Neural progenitor cell (in vitro differentiated cells): ENCODE data around the gene IFI35. TPM values are rescaled to one million over a fixed set of nuclear protein-coding genes. Genes with fewer than 3 reads are reported as not detected.
A peak's percentile ranks its signal among the peaks of the same experiment; 100 is the strongest.

ENCODE experiments used
- DNase-seq: peaks from one replicate; pipeline ENCODE4 v3.0.0-alpha.2; 2016; ENCODE audit warnings: low spot score
- H2AFZ ChIP-seq: fragments of 200-600 bp; sonication (generic); replicated peaks from 2 replicates; pipeline ENCODE4 v1.6.1; 2016; ENCODE audit warnings: antibody characterized with exemption
- H3F3A ChIP-seq: fragments of 200-600 bp; sonication (generic); 2 replicates; pipeline ENCODE4 v1.6.1; 2016; ENCODE audit warnings: antibody characterized with exemption, low read depth
- H3K27ac ChIP-seq: fragments of 200-600 bp; sonication (generic); 2 replicates; pipeline ENCODE4 v1.5.1; 2016; ENCODE audit warnings: mild to moderate bottlenecking
- H3K27me3 ChIP-seq: fragments of 200-600 bp; sonication (generic); 2 replicates; pipeline ENCODE4 v1.6.1; 2016; ENCODE audit warnings: mild to moderate bottlenecking, moderate library complexity
- H3K36me3 ChIP-seq: fragments of 200-600 bp; sonication (generic); 2 replicates; pipeline ENCODE4 v1.5.1; 2016
- H3K4me1 ChIP-seq: fragments of 200-600 bp; sonication (generic); 2 replicates; pipeline ENCODE4 v1.6.1; 2016; ENCODE audit warnings: mixed run types
- H3K4me2 ChIP-seq: fragments of 200-600 bp; sonication (generic); 2 replicates; pipeline ENCODE4 v1.6.1; 2016
- H3K4me3 ChIP-seq: fragments of 200-600 bp; sonication (generic); 2 replicates; pipeline ENCODE4 v1.5.1; 2016
- H3K79me2 ChIP-seq: fragments of 200-600 bp; sonication (generic); 2 replicates; pipeline ENCODE4 v1.6.1; 2016; ENCODE audit warnings: low read depth
- H3K9ac ChIP-seq: fragments of 200-600 bp; sonication (generic); 2 replicates; pipeline ENCODE4 v1.6.1; 2016
- H3K9me3 ChIP-seq: fragments of 200-600 bp; sonication (generic); 2 replicates; pipeline ENCODE4 v1.5.1; 2016; ENCODE audit warnings: low read depth
- H4K20me1 ChIP-seq: fragments of 200-600 bp; sonication (generic); 2 replicates; pipeline ENCODE4 v1.6.1; 2016; ENCODE audit warnings: low read depth
- H3K27ac Mint-ChIP-seq: 3 replicates; pipeline ENCODE4 v1.8.0; 2021; ENCODE audit warnings: mixed read lengths
- H3K27me3 Mint-ChIP-seq: 2 replicates; pipeline ENCODE4 v1.8.0; 2022; ENCODE audit warnings: low read depth, mild to moderate bottlenecking, inconsistent platforms, moderate library complexity, mixed read lengths; ENCODE audit not compliant: insufficient read depth
- H3K36me3 Mint-ChIP-seq: 3 replicates; pipeline ENCODE4 v1.8.0; 2021; ENCODE audit warnings: mixed read lengths
- H3K4me1 Mint-ChIP-seq: 3 replicates; pipeline ENCODE4 v1.8.0; 2021; ENCODE audit warnings: mixed read lengths
- H3K4me3 Mint-ChIP-seq: 3 replicates; pipeline ENCODE4 v1.8.0; 2021; ENCODE audit warnings: mild to moderate bottlenecking, moderate library complexity, mixed read lengths
- H3K9me3 Mint-ChIP-seq: 3 replicates; pipeline ENCODE4 v1.8.0; 2020; ENCODE audit warnings: mixed read lengths
- CTCF ChIP-seq: fragments of 200-600 bp; sonication (generic); IDR thresholded peaks from 2 replicates; pipeline ENCODE4 v1.5.1; 2017; ENCODE audit warnings: antibody characterized with exemption, mild to moderate bottlenecking
- EZH2 ChIP-seq: fragments of 200-600 bp; sonication (generic); IDR thresholded peaks from 2 replicates; pipeline ENCODE4 v1.6.1; 2017; ENCODE audit warnings: antibody characterized with exemption, mild to moderate bottlenecking, moderate library complexity
- EZH2phosphoT487 ChIP-seq: fragments of 200-600 bp; sonication (generic); IDR thresholded peaks from 2 replicates; pipeline ENCODE4 v1.6.1; 2017; ENCODE audit warnings: antibody characterized with exemption
- total RNA-seq: library from RNA; depleted of rRNA; stranded (reverse); fragments of >200 nt; gene quantifications from 2 replicates; pipeline ENCODE4 v1.2.3, GENCODE V29; 2015; ENCODE audit warnings: low replicate concordance

The IFI35 gene
- total RNA-seq, 1 donor from 2014 or later, result not detected

DNA sequence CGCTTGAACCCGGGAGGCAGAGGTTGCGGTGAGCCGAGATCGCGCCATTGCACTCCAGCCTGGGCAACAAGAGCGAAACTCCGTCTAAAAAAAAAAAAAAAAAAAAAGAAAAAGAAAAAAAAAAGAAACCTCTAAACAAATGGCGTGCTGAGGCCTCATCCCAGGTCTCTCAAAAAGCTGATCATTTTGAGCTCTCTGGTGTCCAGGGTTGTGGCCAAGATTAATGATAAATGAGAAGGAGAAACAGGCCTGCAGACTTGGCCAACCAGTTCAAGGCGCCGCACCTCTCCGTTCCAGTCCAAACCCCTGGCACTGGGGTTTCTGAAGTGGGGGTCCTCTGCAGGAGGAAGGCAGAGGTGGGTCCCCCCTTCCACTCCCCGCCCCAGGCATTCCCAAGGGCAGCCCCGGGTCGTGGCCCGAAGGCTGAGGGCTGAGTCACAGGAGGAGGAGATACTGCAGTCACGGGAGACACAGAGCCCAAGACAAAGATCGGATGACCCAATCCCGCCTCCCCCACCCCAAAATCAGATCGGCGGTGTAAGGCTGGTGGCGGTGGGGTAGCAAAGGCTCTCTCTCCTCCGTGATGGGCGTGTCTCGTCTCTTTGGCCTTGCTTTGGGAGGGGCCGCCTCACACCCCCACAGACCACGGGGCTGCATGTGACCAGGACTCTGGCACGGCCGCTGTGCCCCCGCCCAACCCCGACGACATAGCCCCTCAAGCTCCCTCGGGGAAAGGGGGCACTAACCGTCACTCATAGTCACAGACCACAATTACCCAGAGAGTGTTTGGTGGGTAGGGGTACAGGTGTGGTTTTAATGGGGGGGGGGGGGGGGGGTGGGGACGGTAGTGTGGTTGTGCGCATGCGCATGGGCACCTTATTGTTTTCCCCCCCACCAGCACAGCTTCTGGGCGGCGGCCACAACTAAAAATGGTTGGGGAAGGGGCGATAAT is 14.5 kb downstream of the IFI35 start:
- peak overlapping the region; percentile 89 for H2AFZ ChIP-seq
- peak overlapping the region; percentile 75 for H3K4me3 ChIP-seq
- H3K9me3 ChIP-seq, result no peaks in the 10 kb centered on the region
- H3K79me2 ChIP-seq, result peaks cover 49% of the 10 kb centered on the region
- no peak overlapping the region for H3K27ac ChIP-seq
- peaks cover 28% of the 10 kb centered on the region for H4K20me1 ChIP-seq
- Mint-ChIP-seq H3K4me3 (peak overlapping the region; percentile 95), H3K27me3 (peaks cover 10% of the 10 kb centered on the region), H3K4me1 (peaks cover 46% of the 10 kb centered on the region), H3K9me3 (peaks cover 2% of the 10 kb centered on the region), H3K36me3 (peaks cover 6% of the 10 kb centered on the region), H3K27ac (no peak overlapping the region)
- TF ChIP-seq EZH2 (no peak), EZH2phosphoT487 (no peak), CTCF (no peak)
- H3K4me2 ChIP-seq, result peak overlapping the region; percentile 94
- H3K9ac ChIP-seq, result peak overlapping the region; percentile 47
- peaks cover 12% of the 10 kb centered on the region for H3K4me1 ChIP-seq
- H3K36me3 ChIP-seq, result no peaks in the 10 kb centered on the region
- peaks cover 33% of the 10 kb centered on the region for H3F3A ChIP-seq
- no peaks in the 10 kb centered on the region for H3K27me3 ChIP-seq
- DNase-seq, result peak; percentile 64

DNA sequence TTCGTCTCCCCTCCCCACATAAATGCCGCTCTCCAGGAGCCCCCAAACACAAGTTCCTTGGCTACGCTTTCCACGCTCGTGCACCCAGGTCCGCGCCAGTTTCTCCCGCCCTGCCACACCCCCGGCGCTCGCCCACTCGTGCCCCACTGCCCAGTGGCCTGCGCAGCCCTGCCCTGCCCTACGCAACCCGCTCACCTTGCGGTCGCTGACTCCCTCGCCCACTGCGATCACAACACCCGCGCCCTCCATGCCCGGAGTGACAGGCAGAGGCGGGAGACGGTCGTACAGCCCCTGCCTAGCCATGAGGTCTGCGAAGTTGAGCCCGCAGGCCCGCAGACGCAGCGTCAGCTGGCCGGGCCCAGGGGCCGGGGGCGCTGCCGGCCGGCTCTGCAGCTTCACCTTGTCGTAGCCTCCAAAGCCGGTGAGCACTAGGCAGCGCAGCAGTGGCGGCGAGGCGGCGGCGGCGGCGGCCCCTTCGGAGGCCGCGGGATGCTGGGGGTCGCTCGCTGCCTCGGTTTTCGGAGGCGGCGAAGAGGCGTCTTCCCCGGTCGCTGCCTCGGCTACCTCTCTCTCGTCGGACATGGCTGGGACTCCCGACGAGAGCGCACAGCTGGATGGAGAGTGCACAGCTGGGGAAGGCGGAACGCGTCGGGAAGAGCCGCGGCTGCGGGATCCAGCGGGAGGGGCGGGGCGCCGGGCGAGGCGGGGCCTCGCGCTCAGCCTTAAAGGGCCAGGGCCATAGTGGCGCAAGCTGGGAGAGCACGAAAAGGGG is 15.3 kb downstream of the IFI35 start, which contains the start of gene VAT1:
TSS of gene VAT1 (minus strand) at position 645 of the 772 bp plus-strand sequence. CDS start at position 582, 63 bp downstream.
- H3K9ac ChIP-seq, result peak within 1 kb of the TSS; percentile 47
- H4K20me1 ChIP-seq, result peaks cover 28% of the 10 kb centered on the region
- peak within 1 kb of the TSS; percentile 94 for H3K4me2 ChIP-seq
- peaks cover 6% of the 10 kb centered on the region for H3K36me3 Mint-ChIP-seq
- H3F3A ChIP-seq, result peaks cover 41% of the 10 kb centered on the region
- peaks cover 20% of the 10 kb centered on the region for H3K4me1 ChIP-seq
- H3K4me3 ChIP-seq, result peak within 1 kb of the TSS; percentile 75
- peaks cover 42% of the 10 kb centered on the region for H3K4me1 Mint-ChIP-seq
- peaks cover 10% of the 10 kb centered on the region for H3K27me3 Mint-ChIP-seq
- DNase-seq, result peak; percentile 92
- H3K27ac Mint-ChIP-seq, result no peak within 1 kb of the TSS
- H3K36me3 ChIP-seq, result no peaks in the 10 kb centered on the region
- H3K27me3 ChIP-seq, result no peaks in the 10 kb centered on the region
- H3K9me3 ChIP-seq, result no peaks in the 10 kb centered on the region
- peak within 1 kb of the TSS; percentile 89 for H2AFZ ChIP-seq
- no peak for TF ChIP-seq EZH2phosphoT487
- peak; percentile 33 for TF ChIP-seq EZH2
- H3K9me3 Mint-ChIP-seq, result peaks cover 2% of the 10 kb centered on the region
- peak within 1 kb of the TSS; percentile 5 for H3K27ac ChIP-seq
- peaks cover 57% of the 10 kb centered on the region for H3K79me2 ChIP-seq
- peak within 1 kb of the TSS; percentile 95 for H3K4me3 Mint-ChIP-seq

GRCh38 chr17:43024407-43025289 is 18.1 kb downstream of the IFI35 start, which contains the start of gene RND2:
Gene RND2, plus strand, starts transcription at chr17:43025231. Its CDS starts 117 bp downstream, at chr17:43025348.
- DNase-seq, result peak; percentile 97
- Mint-ChIP-seq H3K4me1 (peaks cover 38% of the 10 kb centered on the region), H3K27ac (peak within 1 kb of the TSS; percentile 98), H3K4me3 (peak within 1 kb of the TSS; percentile 95), H3K27me3 (peaks cover 10% of the 10 kb centered on the region), H3K9me3 (peaks cover 2% of the 10 kb centered on the region), H3K36me3 (peaks cover 15% of the 10 kb centered on the region)
- Histone ChIP-seq H3K4me1 (peaks cover 19% of the 10 kb centered on the region), H2AFZ (peak within 1 kb of the TSS; percentile 66), H3K9me3 (no peaks in the 10 kb centered on the region), H3K4me2 (peak within 1 kb of the TSS; percentile 90), H3K79me2 (peaks cover 36% of the 10 kb centered on the region), H3K36me3 (no peaks in the 10 kb centered on the region), H3K9ac (peak within 1 kb of the TSS; percentile 57), H3K27me3 (no peaks in the 10 kb centered on the region), H3F3A (peaks cover 41% of the 10 kb centered on the region), H3K27ac (peak within 1 kb of the TSS; percentile 91), H3K4me3 (peak within 1 kb of the TSS; percentile 93), H4K20me1 (peaks cover 7% of the 10 kb centered on the region)
- TF ChIP-seq EZH2, result no peak
- no peak for TF ChIP-seq EZH2phosphoT487
- TF ChIP-seq CTCF, result peak; percentile 83
